Mesendoderm (in vitro differentiated cells): ENCODE results near the gene DNAI4.
A peak's percentile ranks its signal among the peaks of the same experiment; 100 is the strongest.

Experiments
- DNase-seq: peaks from one replicate; pipeline ENCODE4 v3.0.0; 2013
- H2AK5ac ChIP-seq: 2 replicates; pipeline ENCODE4 v1.6.1; 2013; ENCODE audit warnings: low read length, inconsistent platforms
- H2BK120ac ChIP-seq: 2 replicates; pipeline ENCODE4 v1.6.1; 2013; ENCODE audit warnings: low read depth, mild to moderate bottlenecking, low read length, moderate library complexity, mixed read lengths
- H2BK15ac ChIP-seq: replicated peaks from 2 replicates; pipeline ENCODE4 v1.6.1; 2013; ENCODE audit warnings: low read depth, mild to moderate bottlenecking, moderate library complexity
- H2BK5ac ChIP-seq: 2 replicates; pipeline ENCODE4 v1.6.1; 2013; ENCODE audit warnings: low read length, inconsistent platforms
- H3K18ac ChIP-seq: 2 replicates; pipeline ENCODE4 v1.6.1; 2013; ENCODE audit warnings: mild to moderate bottlenecking, low read length, mixed read lengths
- H3K23ac ChIP-seq: one replicate; pipeline ENCODE4 v1.6.1; 2013; ENCODE audit warnings: low read length
- H3K27ac ChIP-seq: 2 replicates; pipeline ENCODE4 v1.5.1; 2013; ENCODE audit warnings: low read depth, mild to moderate bottlenecking, inconsistent platforms, low read length, moderate library complexity
- H3K27me3 ChIP-seq: 2 replicates; pipeline ENCODE4 v1.6.1; 2013; ENCODE audit warnings: low read length, control low read depth, mild to moderate bottlenecking, inconsistent platforms; ENCODE audit not compliant: insufficient read depth, poor library complexity
- H3K36me3 ChIP-seq: 2 replicates; pipeline ENCODE4 v1.6.1; 2013; ENCODE audit warnings: low read length, inconsistent platforms; ENCODE audit not compliant: control insufficient read depth, insufficient read depth
- H3K4ac ChIP-seq: one replicate; pipeline ENCODE4 v1.6.1; 2013; ENCODE audit warnings: low read depth, mild to moderate bottlenecking, low read length, moderate library complexity
- H3K4me1 ChIP-seq: 2 replicates; pipeline ENCODE4 v1.6.1; 2013; ENCODE audit warnings: low read depth, low read length, inconsistent platforms; ENCODE audit not compliant: control insufficient read depth
- H3K4me2 ChIP-seq: 2 replicates; pipeline ENCODE4 v1.6.1; 2013; ENCODE audit warnings: low read length
- H3K4me3 ChIP-seq: 2 replicates; pipeline ENCODE4 v1.5.1; 2013; ENCODE audit warnings: mild to moderate bottlenecking, low read length
- H3K56ac ChIP-seq: one replicate; pipeline ENCODE4 v1.6.1; 2013; ENCODE audit warnings: low read length
- H3K79me1 ChIP-seq: 2 replicates; pipeline ENCODE4 v1.6.1; 2013; ENCODE audit warnings: low read length, inconsistent platforms
- H3K79me2 ChIP-seq: 2 replicates; pipeline ENCODE4 v1.6.1; 2013; ENCODE audit warnings: mild to moderate bottlenecking, low read length; ENCODE audit not compliant: control insufficient read depth, insufficient read depth
- H3K9ac ChIP-seq: 2 replicates; pipeline ENCODE4 v1.6.1; 2013; ENCODE audit warnings: low read length, inconsistent platforms
- H4K5ac ChIP-seq: one replicate; pipeline ENCODE4 v1.6.1; 2013; ENCODE audit warnings: low read length
- H4K8ac ChIP-seq: one replicate; pipeline ENCODE4 v1.6.1; 2013; ENCODE audit warnings: low read depth, mild to moderate bottlenecking, control low read depth, low read length, moderate library complexity
- WGBS: extraction: QIAGEN DNeasy Blood & Tissue Kit; methylation state at CpG from one replicate; pipeline ENCODE4 v1.1.7; 2013; ENCODE audit warnings: low lambda C conversion rate, missing lambda C conversion rate; ENCODE audit not compliant: insufficient coverage; ENCODE audit errors: extremely low coverage; 5-methylcytosine and 5-hydroxymethylcytosine counted together

Gene DNAI4

GRCh38 chr1:66770694-66771093, 154.0 kb downstream of the DNAI4 start:
- H3K9ac ChIP-seq: no peak overlapping the region
- no peak overlapping the region for H4K5ac ChIP-seq
- H3K4me2 ChIP-seq: no peak overlapping the region
- no peaks in the 10 kb centered on the region for H3K79me1 ChIP-seq
- no peaks in the 10 kb centered on the region for H3K36me3 ChIP-seq
- H3K27me3 ChIP-seq: no peaks in the 10 kb centered on the region
- no peak overlapping the region for H2AK5ac ChIP-seq
- H3K79me2 ChIP-seq: no peaks in the 10 kb centered on the region
- H3K18ac ChIP-seq: no peak overlapping the region
- no peak overlapping the region for H2BK5ac ChIP-seq
- H3K4ac ChIP-seq: no peak overlapping the region
- no peak for DNase-seq
- no peak overlapping the region for H3K27ac ChIP-seq
- WGBS: no CpG with 5 or more reads among the region's 4 CpGs
- H3K4me3 ChIP-seq: no peak overlapping the region
- no peak overlapping the region for H2BK15ac ChIP-seq
- no peak overlapping the region for H3K56ac ChIP-seq
- no peak overlapping the region for H2BK120ac ChIP-seq
- H3K4me1 ChIP-seq: no peaks in the 10 kb centered on the region
- no peak overlapping the region for H3K23ac ChIP-seq
- H4K8ac ChIP-seq: no peak overlapping the region

- H2BK5ac ChIP-seq: no peak overlapping the region
- no peaks in the 10 kb centered on the region for H3K79me2 ChIP-seq
- H3K4me2 ChIP-seq: no peak overlapping the region
- no CpG with 5 or more reads among the region's 2 CpGs for WGBS
- H3K23ac ChIP-seq: no peak overlapping the region
- no peak overlapping the region for H2AK5ac ChIP-seq
- H3K79me1 ChIP-seq: no peaks in the 10 kb centered on the region
- H3K18ac ChIP-seq: no peak overlapping the region
- no peak overlapping the region for H3K4me3 ChIP-seq
- H3K4ac ChIP-seq: no peak overlapping the region
- no peak overlapping the region for H3K27ac ChIP-seq
- H4K5ac ChIP-seq: no peak overlapping the region
- no peak overlapping the region for H2BK15ac ChIP-seq
- no peaks in the 10 kb centered on the region for H3K4me1 ChIP-seq
- H4K8ac ChIP-seq: no peak overlapping the region
- H3K27me3 ChIP-seq: no peaks in the 10 kb centered on the region
- no peak overlapping the region for H2BK120ac ChIP-seq
- no peak for DNase-seq
- no peak overlapping the region for H3K56ac ChIP-seq
- no peak overlapping the region for H3K9ac ChIP-seq
- H3K36me3 ChIP-seq: no peaks in the 10 kb centered on the region
Measured at GRCh38 chr1:66770240-66770639, 154.4 kb downstream of the DNAI4 start.

- Histone ChIP-seq H2BK5ac (no peak overlapping the region), H3K23ac (no peak overlapping the region), H3K9ac (no peak overlapping the region), H3K56ac (no peak overlapping the region), H2BK120ac (no peak overlapping the region), H3K36me3 (no peaks in the 10 kb centered on the region), H3K79me2 (no peaks in the 10 kb centered on the region), H3K27me3 (no peaks in the 10 kb centered on the region), H3K4me2 (no peak overlapping the region), H3K4me3 (no peak overlapping the region), H4K8ac (no peak overlapping the region), H3K4ac (no peak overlapping the region), H4K5ac (no peak overlapping the region), H3K27ac (no peak overlapping the region), H2BK15ac (no peak overlapping the region), H3K4me1 (no peaks in the 10 kb centered on the region), H3K18ac (no peak overlapping the region), H3K79me1 (no peaks in the 10 kb centered on the region), H2AK5ac (no peak overlapping the region)
- no CpG with 5 or more reads among the region's 7 CpGs for WGBS
- DNase-seq: no peak
Measured at GRCh38 chr1:66769512-66770229, 155.0 kb downstream of the DNAI4 start.

- Histone ChIP-seq H3K4ac (no peak overlapping the region), H2BK120ac (no peak overlapping the region), H3K79me2 (no peaks in the 10 kb centered on the region), H3K23ac (no peak overlapping the region), H3K27ac (no peak overlapping the region), H4K5ac (no peak overlapping the region), H2BK5ac (no peak overlapping the region), H3K56ac (no peak overlapping the region), H3K9ac (no peak overlapping the region), H3K4me2 (no peak overlapping the region), H4K8ac (no peak overlapping the region), H3K4me1 (no peaks in the 10 kb centered on the region), H3K79me1 (no peaks in the 10 kb centered on the region), H2BK15ac (no peak overlapping the region), H3K27me3 (no peaks in the 10 kb centered on the region), H2AK5ac (no peak overlapping the region), H3K4me3 (no peak overlapping the region), H3K36me3 (no peaks in the 10 kb centered on the region), H3K18ac (no peak overlapping the region)
- DNase-seq: no peak
- WGBS: no CpG with 5 or more reads among the region's 1 CpG
Measured at GRCh38 chr1:66768965-66769364, 155.7 kb downstream of the DNAI4 start.

GRCh38 chr1:66767626-66768025, 157.0 kb downstream of the DNAI4 start:
- no peak overlapping the region for H3K4ac ChIP-seq
- DNase-seq: peak; percentile 34
- no peaks in the 10 kb centered on the region for H3K27me3 ChIP-seq

GRCh38 chr1:66764994-66765578, 159.6 kb downstream of the DNAI4 start:
- Histone ChIP-seq H2BK120ac (no peak overlapping the region), H3K4me1 (no peaks in the 10 kb centered on the region), H2BK5ac (no peak overlapping the region), H3K79me2 (no peaks in the 10 kb centered on the region), H2BK15ac (no peak overlapping the region), H2AK5ac (no peak overlapping the region), H3K79me1 (no peaks in the 10 kb centered on the region), H3K4me3 (no peak overlapping the region), H3K4me2 (no peak overlapping the region), H3K18ac (no peak overlapping the region), H4K8ac (no peak overlapping the region), H3K4ac (no peak overlapping the region), H3K36me3 (no peaks in the 10 kb centered on the region), H3K9ac (no peak overlapping the region), H3K27me3 (no peaks in the 10 kb centered on the region), H3K23ac (no peak overlapping the region), H4K5ac (no peak overlapping the region), H3K27ac (no peak overlapping the region), H3K56ac (no peak overlapping the region)
- peak; percentile 42 for DNase-seq
- WGBS: no CpG with 5 or more reads among the region's 3 CpGs

More at GRCh38 chr1:66767626-66768025, 157.0 kb downstream of the DNAI4 start:
- Histone ChIP-seq H3K4me3 (no peak overlapping the region), H3K56ac (no peak overlapping the region), H2AK5ac (no peak overlapping the region), H3K4me1 (no peaks in the 10 kb centered on the region), H4K5ac (no peak overlapping the region), H3K79me1 (no peaks in the 10 kb centered on the region), H3K36me3 (no peaks in the 10 kb centered on the region), H2BK5ac (no peak overlapping the region), H2BK120ac (no peak overlapping the region), H3K23ac (no peak overlapping the region), H2BK15ac (no peak overlapping the region), H3K4me2 (no peak overlapping the region), H3K27ac (no peak overlapping the region), H3K9ac (no peak overlapping the region), H4K8ac (no peak overlapping the region), H3K79me2 (no peaks in the 10 kb centered on the region), H3K18ac (no peak overlapping the region)
